GM13976 (cell line): Measurements from ENCODE around the gene CDH23.

Experiments
- DNase-seq: peaks from one replicate; pipeline ENCODE4 v3.0.0; 2012; ENCODE audit warnings: low spot score
- CTCF ChIP-seq: IDR thresholded peaks from 2 replicates; pipeline ENCODE4 v1.5.1; 2012; ENCODE audit warnings: borderline replicate concordance, mild to moderate bottlenecking; ENCODE audit not compliant: insufficient read depth; ENCODE audit errors: extremely low read depth, missing control alignments, control extremely low read depth
- in situ Hi-C: fragments of 300-500 bp; cut with MboI; formaldehyde crosslinking; loops from one replicate; pipeline ENCODE4 v1.12.0; 2022; ENCODE audit warnings: low sequenced_read_pairs, mixed read lengths, inconsistent platforms; ENCODE audit not compliant: unreplicated experiment

The CDH23 gene

GRCh38 chr10:71627956-71628355 lies 231.2 kb downstream of the CDH23 start:
- no peak for TF ChIP-seq CTCF
- no peak for DNase-seq
- in situ Hi-C loops: no loop called here

GRCh38 chr10:71629131-71629530 lies 232.4 kb downstream of the CDH23 start:
- in situ Hi-C loops: no loop called here
- TF ChIP-seq CTCF: no peak
- no peak for DNase-seq

DNA sequence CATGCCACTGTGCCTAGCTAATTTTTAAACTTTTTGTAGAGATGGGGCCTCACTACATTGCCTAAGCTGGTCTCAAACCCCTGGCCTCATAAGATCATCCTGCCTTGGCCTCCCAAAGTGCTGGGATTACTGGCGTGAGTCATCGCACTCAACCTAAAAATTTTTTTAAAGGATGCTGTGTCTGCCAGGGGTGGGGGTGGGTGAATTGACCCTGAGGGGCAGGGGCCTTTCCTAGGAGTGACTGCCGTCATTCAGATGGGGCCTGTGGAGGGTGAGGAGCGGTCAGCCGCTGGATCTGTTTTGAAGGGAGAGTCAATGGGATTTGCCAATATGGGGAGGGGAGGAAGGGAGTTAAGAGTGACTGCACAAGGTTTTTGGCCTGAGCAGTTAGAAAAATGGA lies 233.4 kb downstream of the CDH23 start:
- in situ Hi-C loops: no loop called here
- TF ChIP-seq CTCF: no peak
- DNase-seq: no peak

GRCh38 chr10:71631007-71631861 lies 234.5 kb downstream of the CDH23 start:
- TF ChIP-seq CTCF: no peak
- in situ Hi-C loops: no loop called here
- no peak for DNase-seq

- no peak for DNase-seq
- in situ Hi-C loops: no loop called here
- TF ChIP-seq CTCF: no peak
These were observed 235.6 kb downstream of the CDH23 start for GRCh38 chr10:71632200-71632820.

DNA sequence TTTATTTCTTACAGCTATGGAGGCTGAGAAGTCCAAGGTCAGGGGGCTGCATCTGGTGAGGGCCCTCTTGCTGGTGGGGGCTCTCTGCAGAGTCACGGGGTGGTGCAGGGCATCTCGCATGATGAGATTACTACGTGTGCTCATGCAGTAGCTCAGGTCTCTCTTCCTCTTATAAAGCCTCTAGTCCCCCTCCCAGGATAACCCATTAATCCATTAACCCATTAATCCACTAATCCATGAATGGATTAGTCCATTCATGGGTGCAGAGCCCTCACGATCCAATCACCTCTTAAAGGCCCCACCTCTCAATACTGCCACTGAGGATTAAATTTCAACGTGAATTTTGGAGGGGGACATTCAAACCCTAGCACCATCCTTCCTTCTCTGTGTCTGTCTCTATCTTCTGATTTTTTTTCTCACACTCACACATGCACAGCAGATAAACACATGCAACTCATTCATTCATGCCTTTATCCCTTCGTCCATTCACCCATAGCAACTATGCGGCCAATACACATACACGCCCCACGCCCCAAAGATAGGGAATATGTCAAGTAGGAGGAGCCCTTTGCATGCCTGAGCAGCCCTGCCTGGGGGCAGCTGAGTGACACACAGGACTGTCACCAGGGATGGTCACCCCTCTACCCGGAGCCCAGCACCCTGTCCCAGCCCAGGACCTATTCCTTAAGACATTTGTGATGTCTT lies 236.3 kb downstream of the CDH23 start:
- no peak for TF ChIP-seq CTCF
- in situ Hi-C loops: no loop called here
- DNase-seq: no peak
